Central memory CD8-positive, alpha-beta T cell (primary cell): ENCODE data around the gene CLUH.

Experiments used
- ATAC-seq: fragments of 150-1000 bp; cut with Tn5 transposase; replicated peaks from 2 replicates; pipeline ENCODE4 v1.10.0; 2022; ENCODE audit warnings: mild to moderate bottlenecking, moderate FRiP score, moderate number of reproducible peaks; ENCODE audit not compliant: poor library complexity, severe bottlenecking; ENCODE audit errors: extremely low read depth
- DNase-seq, 2 donors: peaks; one replicate each; pipeline ENCODE4 v3.0.0; 2021; ENCODE audit warnings: low spot score in 2 of 2
- H3K27ac Mint-ChIP-seq: one replicate; pipeline ENCODE4 v1.8.0; 2022; ENCODE audit warnings: low read depth, mild to moderate bottlenecking, moderate library complexity, mixed read lengths
- H3K27me3 Mint-ChIP-seq: one replicate; pipeline ENCODE4 v1.8.0; 2022; ENCODE audit warnings: mixed read lengths
- H3K36me3 Mint-ChIP-seq: one replicate; pipeline ENCODE4 v1.8.0; 2022; ENCODE audit warnings: mild to moderate bottlenecking, moderate library complexity, mixed read lengths; ENCODE audit not compliant: insufficient read depth
- H3K4me1 Mint-ChIP-seq: one replicate; pipeline ENCODE4 v1.8.0; 2022; ENCODE audit warnings: mixed read lengths
- H3K4me3 Mint-ChIP-seq: one replicate; pipeline ENCODE4 v1.8.0; 2022; ENCODE audit warnings: mild to moderate bottlenecking, moderate library complexity, mixed read lengths
- H3K9me3 Mint-ChIP-seq: one replicate; pipeline ENCODE4 v1.8.0; 2022; ENCODE audit warnings: mixed read lengths

The CLUH gene

GRCh38 chr17:2711608-2712299 lies at the start of gene CLUH:
TSS of gene CLUH (minus strand) at chr17:2711764. CDS start at chr17:2711661, 103 bp downstream.
- Mint-ChIP-seq H3K27ac (peak within 1 kb of the TSS; percentile 71), H3K9me3 (no peaks in the 10 kb centered on the region), H3K36me3 (peaks cover 5% of the 10 kb centered on the region), H3K27me3 (no peaks in the 10 kb centered on the region), H3K4me1 (peaks cover 41% of the 10 kb centered on the region), H3K4me3 (peak within 1 kb of the TSS; percentile 89)
- ATAC-seq (peak; percentile 90), DNase-seq (peak; percentile 90 to 92)

GRCh38 chr17:2758870-2759269 lies 47.3 kb upstream of the CLUH start:
- no peak overlapping the region for H3K4me3 Mint-ChIP-seq
- H3K9me3 Mint-ChIP-seq, result no peaks in the 10 kb centered on the region
- no peaks in the 10 kb centered on the region for H3K36me3 Mint-ChIP-seq
- DNase-seq, result no peak
- peaks cover 5% of the 10 kb centered on the region for H3K4me1 Mint-ChIP-seq
- no peak overlapping the region for H3K27ac Mint-ChIP-seq
- ATAC-seq, result no peak
- H3K27me3 Mint-ChIP-seq, result peaks cover 78% of the 10 kb centered on the region

GRCh38 chr17:2755891-2756724 lies 44.5 kb upstream of the CLUH start:
- Mint-ChIP-seq H3K4me3 (peak overlapping the region; percentile 59), H3K27me3 (peaks cover 67% of the 10 kb centered on the region), H3K9me3 (no peaks in the 10 kb centered on the region), H3K36me3 (no peaks in the 10 kb centered on the region), H3K27ac (no peak overlapping the region), H3K4me1 (peaks cover 5% of the 10 kb centered on the region)
- DNase-seq, result no peak
- no peak for ATAC-seq

- peaks cover 53% of the 10 kb centered on the region for H3K27me3 Mint-ChIP-seq
- DNase-seq (no peak), ATAC-seq (no peak)
- H3K4me1 Mint-ChIP-seq, result peaks cover 4% of the 10 kb centered on the region
- H3K9me3 Mint-ChIP-seq, result no peaks in the 10 kb centered on the region
- peaks cover 2% of the 10 kb centered on the region for H3K36me3 Mint-ChIP-seq
- no peak overlapping the region for H3K4me3 Mint-ChIP-seq
- no peak overlapping the region for H3K27ac Mint-ChIP-seq
These were observed 39.9 kb upstream of the CLUH start for GRCh38 chr17:2751491-2751890.

- H3K9me3 Mint-ChIP-seq, result no peaks in the 10 kb centered on the region
- peaks cover 53% of the 10 kb centered on the region for H3K27me3 Mint-ChIP-seq
- peaks cover 2% of the 10 kb centered on the region for H3K36me3 Mint-ChIP-seq
- no peak for DNase-seq
- H3K4me3 Mint-ChIP-seq, result no peak overlapping the region
- no peak overlapping the region for H3K27ac Mint-ChIP-seq
- no peak for ATAC-seq
- no peaks in the 10 kb centered on the region for H3K4me1 Mint-ChIP-seq
These were observed 39.2 kb upstream of the CLUH start for GRCh38 chr17:2750721-2751120.

GRCh38 chr17:2749784-2750181 lies 38.2 kb upstream of the CLUH start:
- Mint-ChIP-seq H3K9me3 (no peaks in the 10 kb centered on the region), H3K36me3 (peaks cover 2% of the 10 kb centered on the region), H3K27me3 (peaks cover 62% of the 10 kb centered on the region), H3K4me3 (no peak overlapping the region), H3K27ac (no peak overlapping the region), H3K4me1 (no peaks in the 10 kb centered on the region)
- peak; percentile 62 to 65 for DNase-seq
- peak; percentile 89 for ATAC-seq

- H3K27me3 Mint-ChIP-seq, result peaks cover 64% of the 10 kb centered on the region
- no peak for DNase-seq
- peaks cover 2% of the 10 kb centered on the region for H3K36me3 Mint-ChIP-seq
- no peak within 1 kb of the TSS for H3K4me3 Mint-ChIP-seq
- H3K9me3 Mint-ChIP-seq, result no peaks in the 10 kb centered on the region
- no peaks in the 10 kb centered on the region for H3K4me1 Mint-ChIP-seq
- H3K27ac Mint-ChIP-seq, result no peak within 1 kb of the TSS
- no peak for ATAC-seq
These were observed 37.7 kb upstream of the CLUH start, which contains the start of gene CCDC92B for GRCh38 chr17:2749058-2749783. TSS of gene CCDC92B (minus strand) at chr17:2749652. CDS start at chr17:2735145, 14,507 bp downstream.

GRCh38 chr17:2745317-2746037 lies 33.9 kb upstream of the CLUH start:
- ATAC-seq (no peak), DNase-seq (no peak)
- Mint-ChIP-seq H3K36me3 (peaks cover 2% of the 10 kb centered on the region), H3K27me3 (peaks cover 68% of the 10 kb centered on the region), H3K27ac (no peak overlapping the region), H3K4me3 (no peak overlapping the region), H3K9me3 (no peaks in the 10 kb centered on the region), H3K4me1 (no peaks in the 10 kb centered on the region)

GRCh38 chr17:2737693-2738092 lies 26.1 kb upstream of the CLUH start:
- ATAC-seq, result no peak
- Mint-ChIP-seq H3K36me3 (peaks cover 3% of the 10 kb centered on the region), H3K4me1 (no peaks in the 10 kb centered on the region), H3K4me3 (no peak overlapping the region), H3K27me3 (peaks cover 25% of the 10 kb centered on the region), H3K27ac (no peak overlapping the region), H3K9me3 (no peaks in the 10 kb centered on the region)
- DNase-seq, result no peak

- Mint-ChIP-seq H3K4me1 (no peaks in the 10 kb centered on the region), H3K27ac (no peak overlapping the region), H3K36me3 (peaks cover 3% of the 10 kb centered on the region), H3K27me3 (peaks cover 25% of the 10 kb centered on the region), H3K4me3 (no peak overlapping the region), H3K9me3 (no peaks in the 10 kb centered on the region)
- DNase-seq (no peak), ATAC-seq (no peak)
These were observed 25.4 kb upstream of the CLUH start for GRCh38 chr17:2736956-2737355.

- no peak overlapping the region for H3K27ac Mint-ChIP-seq
- peaks cover 3% of the 10 kb centered on the region for H3K36me3 Mint-ChIP-seq
- peaks cover 25% of the 10 kb centered on the region for H3K27me3 Mint-ChIP-seq
- no peaks in the 10 kb centered on the region for H3K9me3 Mint-ChIP-seq
- ATAC-seq, result no peak
- H3K4me1 Mint-ChIP-seq, result no peaks in the 10 kb centered on the region
- no peak for DNase-seq
- no peak overlapping the region for H3K4me3 Mint-ChIP-seq
These were observed 24.3 kb upstream of the CLUH start for GRCh38 chr17:2735896-2736295.

- DNase-seq (no peak), ATAC-seq (no peak)
- no peak overlapping the region for H3K27ac Mint-ChIP-seq
- H3K9me3 Mint-ChIP-seq, result no peaks in the 10 kb centered on the region
- H3K4me3 Mint-ChIP-seq, result no peak overlapping the region
- H3K27me3 Mint-ChIP-seq, result peaks cover 25% of the 10 kb centered on the region
- peaks cover 3% of the 10 kb centered on the region for H3K36me3 Mint-ChIP-seq
- no peaks in the 10 kb centered on the region for H3K4me1 Mint-ChIP-seq
These were observed 23.4 kb upstream of the CLUH start for GRCh38 chr17:2734939-2735338.
